ENCODE data around the gene PLXNA2.

The PLXNA2 gene

DNA sequence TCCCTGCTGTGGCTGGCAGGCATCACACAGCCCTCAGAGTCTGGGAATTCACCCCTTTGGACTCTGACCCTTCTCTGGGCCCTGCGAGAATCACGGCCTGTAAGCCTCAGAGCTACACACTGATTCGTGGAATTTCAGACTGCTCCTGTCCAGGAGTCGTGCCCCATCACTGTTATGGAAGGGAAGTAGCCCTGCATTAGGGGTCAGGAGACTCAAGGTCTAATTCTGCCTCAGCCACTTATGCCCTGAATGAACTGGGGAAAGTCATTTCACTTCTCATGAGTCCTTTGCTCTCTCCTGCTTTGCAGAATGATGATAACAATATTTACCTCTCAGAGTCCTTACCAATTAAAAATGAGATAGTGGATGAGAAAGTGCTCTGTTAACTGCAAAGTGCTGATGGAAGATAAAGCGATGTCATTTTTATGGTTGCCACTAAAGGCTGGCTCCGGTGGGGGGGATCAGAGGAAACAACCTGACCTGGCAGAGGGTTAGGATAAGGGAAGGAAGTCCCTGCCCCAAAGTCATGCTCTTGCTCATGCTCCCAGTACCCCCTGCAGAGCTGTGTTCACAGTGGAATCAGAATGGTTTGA lies 184.7 kb downstream of the PLXNA2 start:
- ATAC-seq (no peak), DNase-seq (no peak)
- Mint-ChIP-seq H3K27ac (peak overlapping the region in 1 of 2 donors; percentile 47), H3K27me3 (no peaks in the 10 kb centered on the region), H3K4me1 (no peaks in the 10 kb centered on the region), H3K4me3 (no peak overlapping the region), H3K9me3 (no peaks in the 10 kb centered on the region)

DNA sequence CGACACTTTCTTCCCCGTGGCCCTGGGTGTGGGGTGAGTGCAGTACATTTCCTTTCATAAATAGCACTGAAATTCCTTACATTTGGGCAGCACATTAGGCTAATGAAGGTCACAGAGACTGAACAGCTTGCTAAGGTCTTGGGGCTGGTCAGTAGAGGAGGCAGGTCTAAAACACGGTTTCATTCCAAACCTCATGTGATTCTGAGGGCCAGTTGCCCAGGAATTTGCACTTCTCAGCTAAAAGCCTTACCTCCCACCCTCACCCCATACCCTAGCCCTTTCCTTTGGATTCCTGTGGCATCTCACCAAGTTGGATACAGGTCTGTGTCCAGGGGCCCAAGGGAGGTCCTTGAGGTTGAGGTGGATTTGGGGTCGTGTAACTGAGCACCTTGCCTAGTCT lies 185.4 kb downstream of the PLXNA2 start:
- DNase-seq: no peak
- ATAC-seq: no peak
- Mint-ChIP-seq H3K27me3 (no peaks in the 10 kb centered on the region), H3K27ac (no peak overlapping the region), H3K9me3 (no peaks in the 10 kb centered on the region), H3K4me3 (no peak overlapping the region), H3K4me1 (no peaks in the 10 kb centered on the region)

GRCh38 chr1:208058267-208058666 lies 185.9 kb downstream of the PLXNA2 start:
- H3K27me3 Mint-ChIP-seq: no peaks in the 10 kb centered on the region
- no peak overlapping the region for H3K4me3 Mint-ChIP-seq
- H3K9me3 Mint-ChIP-seq: no peaks in the 10 kb centered on the region
- ATAC-seq: no peak
- H3K27ac Mint-ChIP-seq: no peak overlapping the region
- no peaks in the 10 kb centered on the region for H3K4me1 Mint-ChIP-seq
- DNase-seq: no peak

DNA sequence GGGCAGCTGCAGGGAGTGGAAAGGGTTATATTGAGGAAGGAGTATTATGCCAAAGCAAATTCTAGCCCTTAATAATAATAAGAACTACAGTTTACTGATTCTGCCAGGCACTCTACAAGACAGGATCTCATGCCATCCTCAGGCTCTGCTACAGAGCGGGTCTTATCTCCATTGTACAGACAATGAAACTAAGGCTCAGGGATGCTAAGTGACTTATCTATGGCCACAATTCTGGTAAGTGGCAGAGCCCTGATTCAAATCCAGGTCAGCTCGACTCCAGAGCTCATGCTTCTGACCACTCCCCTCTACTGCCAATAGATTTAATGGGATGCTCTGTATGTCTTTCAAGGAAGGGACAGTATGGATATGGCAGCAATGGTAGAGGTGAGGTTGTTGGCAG lies 187.1 kb downstream of the PLXNA2 start:
- Mint-ChIP-seq H3K27me3 (no peaks in the 10 kb centered on the region), H3K9me3 (no peaks in the 10 kb centered on the region), H3K4me1 (no peaks in the 10 kb centered on the region), H3K4me3 (no peak overlapping the region), H3K27ac (peak overlapping the region in 1 of 2 donors; percentile 2)
- no peak for DNase-seq
- no peak for ATAC-seq

DNA sequence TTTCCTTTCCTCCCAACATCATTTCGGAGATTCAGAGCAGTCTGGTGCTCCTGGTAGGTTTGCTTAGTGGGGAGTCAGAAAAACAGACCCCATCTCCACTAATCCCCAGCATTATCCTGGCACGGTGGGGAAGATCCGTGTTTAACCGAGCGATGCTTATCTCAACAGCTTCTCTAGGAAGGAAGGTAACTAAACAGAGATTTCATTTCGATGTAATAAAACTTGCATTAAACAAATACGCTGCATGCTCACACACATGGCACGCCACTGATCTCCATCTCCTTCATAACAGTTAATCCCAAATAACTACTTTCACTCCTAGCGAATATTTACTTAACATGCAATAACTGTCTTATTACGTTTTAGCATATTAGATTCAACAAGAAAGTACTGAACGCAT lies 188.6 kb downstream of the PLXNA2 start:
- Mint-ChIP-seq H3K9me3 (no peaks in the 10 kb centered on the region), H3K4me3 (no peak overlapping the region), H3K27ac (no peak overlapping the region), H3K4me1 (no peaks in the 10 kb centered on the region), H3K27me3 (no peaks in the 10 kb centered on the region)
- ATAC-seq: no peak
- DNase-seq: no peak

DNA sequence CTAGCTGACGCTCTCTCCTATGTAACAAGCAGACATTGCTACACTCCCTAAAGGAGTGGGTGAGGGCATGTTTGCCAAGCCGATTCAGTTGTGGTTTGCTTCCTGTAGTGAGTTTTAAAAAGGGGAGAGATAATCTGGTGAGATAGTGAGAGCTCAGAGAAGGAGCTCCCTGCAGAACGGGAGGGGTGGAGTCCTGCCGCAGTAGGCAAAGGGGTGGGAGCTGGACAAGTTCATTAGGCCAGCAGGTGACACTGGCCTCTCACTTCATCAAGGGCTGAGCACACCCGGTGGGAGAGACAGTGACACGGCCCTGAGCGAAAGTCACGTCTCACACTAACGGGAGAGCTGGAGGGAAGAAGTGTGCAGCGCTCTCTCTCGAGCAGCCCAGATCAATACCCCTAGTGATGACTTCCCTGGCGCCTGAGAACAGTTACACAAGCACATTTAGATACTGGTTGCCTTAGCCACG lies 189.2 kb downstream of the PLXNA2 start:
- no peak overlapping the region for H3K4me3 Mint-ChIP-seq
- ATAC-seq: no peak
- H3K27ac Mint-ChIP-seq: peak overlapping the region in 1 of 2 donors; percentile 30
- no peak for DNase-seq
- H3K27me3 Mint-ChIP-seq: no peaks in the 10 kb centered on the region
- H3K9me3 Mint-ChIP-seq: no peaks in the 10 kb centered on the region
- no peaks in the 10 kb centered on the region for H3K4me1 Mint-ChIP-seq

GRCh38 chr1:208054485-208054884 lies 189.7 kb downstream of the PLXNA2 start:
- Mint-ChIP-seq H3K27ac (no peak overlapping the region), H3K27me3 (no peaks in the 10 kb centered on the region), H3K4me1 (no peaks in the 10 kb centered on the region), H3K9me3 (no peaks in the 10 kb centered on the region), H3K4me3 (no peak overlapping the region)
- DNase-seq (no peak), ATAC-seq (no peak)

DNA sequence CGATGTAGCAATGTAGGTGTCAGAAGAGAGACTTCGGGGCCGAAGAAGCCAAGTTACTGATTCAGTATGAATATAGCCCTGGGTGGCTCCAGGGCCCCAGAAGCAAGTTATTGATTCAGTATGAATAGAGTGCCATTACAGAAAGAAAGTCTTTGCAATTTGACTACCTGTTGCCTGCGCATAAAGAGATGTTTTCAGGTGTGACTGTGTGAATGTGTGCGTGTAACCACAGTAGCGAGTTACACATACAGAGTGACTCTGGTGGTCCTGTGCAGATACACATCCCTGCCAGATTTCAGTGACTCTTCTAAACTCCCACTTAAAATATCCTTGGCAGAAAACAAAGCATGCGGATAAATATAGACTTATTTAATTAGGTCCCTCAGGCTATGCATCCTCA lies 190.5 kb downstream of the PLXNA2 start:
- Mint-ChIP-seq H3K4me3 (no peak overlapping the region), H3K4me1 (peaks cover 5% of the 10 kb centered on the region), H3K27me3 (no peaks in the 10 kb centered on the region), H3K9me3 (no peaks in the 10 kb centered on the region), H3K27ac (no peak overlapping the region)
- ATAC-seq (no peak), DNase-seq (no peak)

- no peak overlapping the region for H3K4me3 Mint-ChIP-seq
- ATAC-seq (no peak), DNase-seq (no peak)
- no peaks in the 10 kb centered on the region for H3K27me3 Mint-ChIP-seq
- H3K9me3 Mint-ChIP-seq: no peaks in the 10 kb centered on the region
- peaks cover 6% of the 10 kb centered on the region for H3K4me1 Mint-ChIP-seq
- no peak overlapping the region for H3K27ac Mint-ChIP-seq
These were observed 191.2 kb downstream of the PLXNA2 start for GRCh38 chr1:208052926-208053407.

- Mint-ChIP-seq H3K27me3 (no peaks in the 10 kb centered on the region), H3K4me1 (peaks cover 6% of the 10 kb centered on the region), H3K27ac (no peak overlapping the region), H3K4me3 (no peak overlapping the region), H3K9me3 (no peaks in the 10 kb centered on the region)
- DNase-seq (no peak), ATAC-seq (no peak)
These were observed 192.0 kb downstream of the PLXNA2 start for GRCh38 chr1:208052135-208052534.

GRCh38 chr1:208051651-208052050 lies 192.5 kb downstream of the PLXNA2 start:
- ATAC-seq: no peak
- DNase-seq: no peak
- no peak overlapping the region for H3K4me3 Mint-ChIP-seq
- H3K27ac Mint-ChIP-seq: peak overlapping the region in 1 of 2 donors; percentile 10
- H3K4me1 Mint-ChIP-seq: peaks cover 6% of the 10 kb centered on the region
- H3K9me3 Mint-ChIP-seq: no peaks in the 10 kb centered on the region
- H3K27me3 Mint-ChIP-seq: no peaks in the 10 kb centered on the region

DNA sequence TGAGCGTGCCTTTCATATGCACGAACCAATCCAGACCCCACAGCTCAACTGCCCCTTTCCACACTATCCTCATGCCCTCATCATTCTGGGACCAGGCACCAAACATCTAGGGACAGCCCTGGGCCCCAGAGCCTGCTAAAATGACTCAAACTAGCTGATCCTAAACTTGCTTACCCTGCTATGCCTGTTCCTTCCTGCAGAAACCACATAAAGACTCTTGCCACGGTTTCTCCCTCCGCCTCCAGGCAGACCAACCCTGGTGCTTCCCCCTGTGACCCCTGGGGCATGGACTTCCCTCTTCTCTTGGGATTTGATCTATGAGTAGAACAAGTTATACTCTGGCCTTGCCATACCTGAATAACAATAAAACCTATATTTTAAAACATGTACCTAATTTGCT lies 195.3 kb downstream of the PLXNA2 start:
- no peak for ATAC-seq

DNA sequence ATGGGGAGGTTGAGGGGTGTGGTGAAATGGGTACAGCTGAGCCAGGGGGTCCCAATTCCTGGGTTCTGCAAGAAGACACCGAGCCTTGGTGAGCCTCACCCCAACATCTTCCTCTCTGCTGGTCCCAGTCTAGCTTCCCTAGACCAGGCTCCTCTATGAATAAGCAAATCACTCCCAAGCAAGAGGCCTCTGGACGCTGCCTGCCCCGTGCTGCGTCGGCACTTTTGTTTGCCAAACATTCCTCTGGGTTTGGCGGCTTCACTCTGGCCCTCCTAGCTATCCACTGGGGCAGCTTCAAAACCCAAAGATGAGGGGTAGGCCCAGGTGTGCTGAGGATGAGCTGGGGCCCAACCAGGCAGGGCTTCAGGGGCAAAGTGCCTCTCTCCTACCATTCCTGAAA lies 196.2 kb downstream of the PLXNA2 start:
- no peaks in the 10 kb centered on the region for H3K9me3 Mint-ChIP-seq
- no peak for ATAC-seq
- no peak for DNase-seq
- H3K27ac Mint-ChIP-seq: no peak overlapping the region
- H3K4me1 Mint-ChIP-seq: peaks cover 17% of the 10 kb centered on the region
- no peak overlapping the region for H3K4me3 Mint-ChIP-seq
- peaks cover 13% of the 10 kb centered on the region for H3K27me3 Mint-ChIP-seq

More for the DNA sequence above, 195.3 kb downstream of the PLXNA2 start:
- Mint-ChIP-seq H3K27me3 (peaks cover 11% of the 10 kb centered on the region), H3K9me3 (no peaks in the 10 kb centered on the region), H3K4me1 (peaks cover 16% of the 10 kb centered on the region), H3K4me3 (no peak overlapping the region), H3K27ac (no peak overlapping the region)
- no peak for DNase-seq

- no peaks in the 10 kb centered on the region for H3K9me3 Mint-ChIP-seq
- ATAC-seq (no peak), DNase-seq (no peak)
- peaks cover 13% of the 10 kb centered on the region for H3K27me3 Mint-ChIP-seq
- H3K4me3 Mint-ChIP-seq: no peak overlapping the region
- peaks cover 17% of the 10 kb centered on the region for H3K4me1 Mint-ChIP-seq
- H3K27ac Mint-ChIP-seq: no peak overlapping the region
These were observed 196.7 kb downstream of the PLXNA2 start for GRCh38 chr1:208047476-208047934.

DNA sequence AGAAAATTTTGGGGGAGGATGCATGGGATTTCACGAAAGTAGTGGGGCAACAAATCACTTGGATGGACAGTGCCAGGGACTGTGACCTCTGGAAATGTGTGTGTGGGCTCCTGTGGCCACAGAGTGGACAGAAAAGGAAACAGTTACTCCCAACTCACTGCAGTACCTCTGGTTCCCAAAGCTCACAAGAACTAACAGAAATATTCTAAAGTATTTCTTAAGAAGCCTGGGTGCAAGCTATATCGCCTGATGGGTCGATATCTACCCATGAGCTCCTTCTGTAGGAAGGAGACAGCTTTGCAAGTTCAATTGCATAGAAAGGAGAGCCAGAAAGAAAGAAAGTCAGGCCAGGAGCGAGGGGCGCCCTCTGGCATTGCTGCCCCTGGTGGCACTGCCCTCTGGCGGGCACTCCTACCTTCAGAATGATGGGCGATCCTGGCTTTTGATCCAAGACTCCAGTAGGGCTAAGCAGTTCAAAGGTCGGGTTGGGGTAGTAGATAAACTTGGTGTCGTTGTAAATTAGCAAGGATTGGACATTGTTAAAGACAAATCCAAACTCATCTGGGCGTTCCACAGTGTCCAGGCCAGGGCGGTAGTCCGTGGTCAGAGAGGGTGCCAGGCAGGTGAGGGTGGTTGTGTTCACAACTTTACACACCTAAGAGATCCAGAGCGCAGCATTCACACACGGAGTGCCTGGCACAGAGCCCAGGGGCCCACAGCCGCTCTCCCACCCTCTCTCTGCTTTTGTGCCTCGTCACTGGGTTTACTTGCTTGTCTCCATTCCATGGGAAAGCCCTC lies 198.5 kb downstream of the PLXNA2 start:
- no peak overlapping the region for H3K4me3 Mint-ChIP-seq
- H3K9me3 Mint-ChIP-seq: no peaks in the 10 kb centered on the region
- H3K27ac Mint-ChIP-seq: no peak overlapping the region
- H3K27me3 Mint-ChIP-seq: peaks cover 13% of the 10 kb centered on the region
- H3K4me1 Mint-ChIP-seq: peaks cover 17% of the 10 kb centered on the region
- no peak for ATAC-seq
- no peak for DNase-seq

Data from stimulated activated naive CD8-positive, alpha-beta T cell treated with anti-CD3 and anti-CD28 coated beads, Interleukin-15, amount 100 ng/mL, for 72 hours (primary cell).